Psoas muscle (tissue), 8 donors: Measurements from ENCODE around the gene COL20A1. TPM values are rescaled to one million over a fixed set of nuclear protein-coding genes. Genes with fewer than 3 reads are reported as not detected.

Experiments used
- ATAC-seq, 4 donors: fragments of 200-7000 bp; cut with Tn5 transposase; one replicate each; pipeline ENCODE4 v1.9.1; 2020; ENCODE audit warnings: moderate library complexity in 3 of 4, mild to moderate bottlenecking in 2 of 4
- DNase-seq, 2 donors: peaks; one replicate each; pipeline ENCODE4 v3.0.0-alpha.2; 2020
- H3K27ac ChIP-seq: fragments of 200-600 bp; one replicate; pipeline ENCODE4 v1.8.0; 2022
- H3K27me3 ChIP-seq, 3 donors: fragments of 200-600 bp in 1 of 3; one replicate each; pipeline versions ENCODE4 v1.6.1 to v1.8.0; 2013 to 2022; ENCODE audit warnings: low read length in 2 of 3, mild to moderate bottlenecking in 2 of 3, moderate library complexity in 1 of 3; ENCODE audit not compliant: insufficient read depth in 3 of 3
- H3K36me3 ChIP-seq, 2 donors: fragments of 200-600 bp in 1 of 2; one replicate each; pipeline versions ENCODE4 v1.6.1 to v1.8.0; 2013 to 2022; ENCODE audit warnings: low read depth in 1 of 2, mild to moderate bottlenecking in 1 of 2, moderate library complexity in 1 of 2; ENCODE audit not compliant: insufficient read depth in 1 of 2
- H3K4me1 ChIP-seq: fragments of 200-600 bp; one replicate; pipeline ENCODE4 v1.8.0; 2022
- H3K4me3 ChIP-seq: fragments of 200-600 bp; one replicate; pipeline ENCODE4 v1.8.0; 2022; ENCODE audit warnings: mild to moderate bottlenecking
- H3K9me3 ChIP-seq: fragments of 200-600 bp; one replicate; pipeline ENCODE4 v1.8.0; 2022
- WGBS, 3 donors: extraction: QIAGEN DNeasy Blood & Tissue Kit; methylation state at CpG; one replicate each; pipeline versions ENCODE4 v1.1.6 to v1.1.7; 2013; 5-methylcytosine and 5-hydroxymethylcytosine counted together
- intact Hi-C, 2 donors: fragments of 100-400 bp; cut with DNase I; formaldehyde crosslinking; loops; one replicate each; pipeline versions ENCODE4 v1.11.0 to v1.14.2; 2022
- polyA plus RNA-seq, 3 donors: library from polyadenylated mRNA; stranded (reverse); fragments of 200-250 nt; gene quantifications; one replicate each; pipeline ENCODE4 v1.2.3, GENCODE V29; 2013
- total RNA-seq, 4 donors: library from RNA; stranded (reverse); fragmentation: NEBNext Ultra II Directional in 2 of 4; extraction: Animal tissue kit (Norgen Biotek cat#: 25700) in 2 of 4; gene quantifications; one replicate each; pipeline versions ENCODE4 v1.2.1 to v1.2.4, GENCODE V29; 2021 to 2023
- TF ChIP-seq, protein P1 (sequence below): fragments of 200-600 bp; IDR thresholded peaks from one replicate; pipeline ENCODE4 v1.8.0; 2022; ENCODE audit warnings: antibody characterized with exemption
- donor health status: healthy with polysubstance abuse.
- donor health status: DM: no; HTN: no; CAD: no; lungs with moderate emphysema.
- donor health status: Bipolar disorder and iron deficiency.
- donor health status: healthy.
- donor health status: DM: yes; HTN: yes; CAD: no.
- donor health status: DM: no; HTN: no; CAD: no.
- donor health status: DM: no; HTN: no; CAD: no.
- donor health status: DM: yes; HTN: yes; CAD: no.

Gene COL20A1
- total and polyA plus RNA-seq, 7 donors: 0.08 to 0.09 TPM; not detected in 5

- DNase-seq (no peak), ATAC-seq (no peak)
- Histone ChIP-seq H3K27ac (no peak overlapping the region), H3K36me3 (no peaks in the 10 kb centered on the region), H3K4me3 (no peak overlapping the region), H3K4me1 (peaks cover 6% of the 10 kb centered on the region), H3K27me3 (peaks cover 0 to 72% (median 2%) of the 10 kb centered on the region in 3 donors), H3K9me3 (no peaks in the 10 kb centered on the region)
- 86 to 90% (median 89%) methylated on average over 9 of the region's 9 CpGs for WGBS, 3 donors
- TF ChIP-seq, protein P1, sequence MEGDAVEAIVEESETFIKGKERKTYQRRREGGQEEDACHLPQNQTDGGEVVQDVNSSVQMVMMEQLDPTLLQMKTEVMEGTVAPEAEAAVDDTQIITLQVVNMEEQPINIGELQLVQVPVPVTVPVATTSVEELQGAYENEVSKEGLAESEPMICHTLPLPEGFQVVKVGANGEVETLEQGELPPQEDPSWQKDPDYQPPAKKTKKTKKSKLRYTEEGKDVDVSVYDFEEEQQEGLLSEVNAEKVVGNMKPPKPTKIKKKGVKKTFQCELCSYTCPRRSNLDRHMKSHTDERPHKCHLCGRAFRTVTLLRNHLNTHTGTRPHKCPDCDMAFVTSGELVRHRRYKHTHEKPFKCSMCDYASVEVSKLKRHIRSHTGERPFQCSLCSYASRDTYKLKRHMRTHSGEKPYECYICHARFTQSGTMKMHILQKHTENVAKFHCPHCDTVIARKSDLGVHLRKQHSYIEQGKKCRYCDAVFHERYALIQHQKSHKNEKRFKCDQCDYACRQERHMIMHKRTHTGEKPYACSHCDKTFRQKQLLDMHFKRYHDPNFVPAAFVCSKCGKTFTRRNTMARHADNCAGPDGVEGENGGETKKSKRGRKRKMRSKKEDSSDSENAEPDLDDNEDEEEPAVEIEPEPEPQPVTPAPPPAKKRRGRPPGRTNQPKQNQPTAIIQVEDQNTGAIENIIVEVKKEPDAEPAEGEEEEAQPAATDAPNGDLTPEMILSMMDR: no peak
- intact Hi-C loops: no loop called here
Observed at GRCh38 chr20:63262836-63263235, 30.1 kb upstream of the COL20A1 start.

DNA sequence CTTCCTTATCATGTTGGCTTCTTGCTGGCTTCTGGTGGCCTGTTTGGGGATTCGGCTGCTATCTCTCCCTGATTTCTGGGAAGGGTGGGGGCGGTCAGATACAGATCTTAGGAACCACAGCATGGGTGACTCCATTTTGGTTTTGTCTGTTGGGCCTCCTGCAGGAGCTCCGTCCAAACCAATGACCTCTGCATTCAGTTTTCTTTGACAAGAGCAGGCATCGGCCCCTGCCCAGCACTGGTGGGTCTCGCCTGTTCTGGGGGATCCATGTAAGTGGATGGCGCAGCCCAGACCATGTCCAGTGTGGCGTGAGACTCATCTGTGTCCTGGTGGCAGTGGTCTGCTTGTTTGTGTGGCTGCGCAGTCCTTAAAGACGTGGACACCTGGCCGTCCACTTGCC, 29.0 kb upstream of the COL20A1 start:
- no peak overlapping the region for H3K27ac ChIP-seq
- TF ChIP-seq, protein P1: no peak
- H3K36me3 ChIP-seq: no peaks in the 10 kb centered on the region
- ATAC-seq (no peak), DNase-seq (no peak)
- peaks cover 6% of the 10 kb centered on the region for H3K4me1 ChIP-seq
- 78 to 80% (median 79%) methylated on average over 10 of the region's 10 CpGs for WGBS, 3 donors
- intact Hi-C loops: no loop called here
- H3K9me3 ChIP-seq: no peaks in the 10 kb centered on the region
- peaks cover 0 to 78% (median 2%) of the 10 kb centered on the region in 3 donors for H3K27me3 ChIP-seq
- no peak overlapping the region for H3K4me3 ChIP-seq

DNA sequence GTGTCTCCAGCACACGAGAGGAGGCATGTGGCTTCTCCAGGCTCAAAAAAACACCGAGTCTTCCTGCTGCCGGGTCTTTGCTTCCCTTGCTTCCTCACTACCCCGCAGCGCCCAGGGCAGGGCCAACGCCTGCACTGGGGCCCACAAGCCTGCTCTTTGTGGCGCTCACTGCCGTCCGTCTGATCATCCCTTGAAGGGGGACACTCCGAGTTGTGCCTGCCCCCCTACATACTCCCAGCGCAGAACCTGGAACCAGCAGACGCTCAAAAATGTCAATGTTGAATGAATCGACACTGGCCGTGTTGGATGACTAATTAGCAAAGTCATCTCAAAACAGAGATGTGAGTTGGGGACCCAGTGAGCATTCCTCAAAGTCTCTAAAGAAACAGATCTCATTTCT, 28.5 kb upstream of the COL20A1 start:
- H3K9me3 ChIP-seq: no peaks in the 10 kb centered on the region
- no peak overlapping the region for H3K27ac ChIP-seq
- WGBS, 3 donors: 27 to 50% (median 34%) methylated on average over 14 of the region's 14 CpGs
- DNase-seq (no peak), ATAC-seq (no peak)
- intact Hi-C loops: no loop called here
- peaks cover 6% of the 10 kb centered on the region for H3K4me1 ChIP-seq
- H3K36me3 ChIP-seq: no peaks in the 10 kb centered on the region
- peaks cover 0 to 79% (median 2%) of the 10 kb centered on the region in 3 donors for H3K27me3 ChIP-seq
- TF ChIP-seq, protein P1: no peak
- no peak overlapping the region for H3K4me3 ChIP-seq

DNA sequence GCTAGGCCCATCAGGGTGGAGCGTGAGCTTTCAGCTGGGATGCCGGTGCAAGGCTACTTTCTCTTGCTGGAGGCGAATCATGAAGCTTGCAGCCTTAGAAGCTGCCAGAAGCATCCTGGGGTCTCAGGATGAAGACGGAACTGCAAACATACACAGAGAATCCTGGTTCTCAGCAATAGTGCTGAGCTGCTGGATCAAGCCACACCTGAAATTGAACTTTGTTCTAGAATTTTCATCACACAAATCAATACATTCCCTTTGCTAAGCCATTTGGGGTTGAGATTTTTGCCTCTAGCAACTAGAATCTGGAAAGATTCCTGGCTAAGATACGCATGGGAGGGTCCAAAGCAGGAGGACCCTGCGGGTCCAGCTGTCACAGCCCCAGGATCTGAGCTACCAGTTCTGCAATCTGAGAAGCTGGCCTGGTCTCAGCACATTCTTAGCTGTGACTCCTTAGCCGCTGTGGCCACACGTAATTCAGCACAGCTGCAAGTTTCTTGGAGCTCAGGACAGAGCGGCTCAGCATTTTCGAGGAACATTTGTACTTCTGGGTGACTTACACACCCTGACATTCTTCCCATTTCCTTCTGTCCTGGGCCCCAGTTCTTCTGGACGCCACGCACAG, 27.0 kb upstream of the COL20A1 start:
- peaks cover 0 to 69% (median 2%) of the 10 kb centered on the region in 3 donors for H3K27me3 ChIP-seq
- no peaks in the 10 kb centered on the region for H3K36me3 ChIP-seq
- peaks cover 6% of the 10 kb centered on the region for H3K4me1 ChIP-seq
- DNase-seq (no peak), ATAC-seq (peak; percentile 55 to 88 (median 82))
- H3K9me3 ChIP-seq: no peaks in the 10 kb centered on the region
- no peak overlapping the region for H3K27ac ChIP-seq
- TF ChIP-seq, protein P1: no peak
- intact Hi-C loops: no loop called here
- no peak overlapping the region for H3K4me3 ChIP-seq
- 27 to 34% (median 34%) methylated on average over 12 of the region's 12 CpGs for WGBS, 3 donors

- DNase-seq: no peak
Observed at GRCh38 chr20:63267691-63268090, 25.3 kb upstream of the COL20A1 start.

More at GRCh38 chr20:63267691-63268090, 25.3 kb upstream of the COL20A1 start:
- no peak for ATAC-seq
- TF ChIP-seq, protein P1: no peak
- Histone ChIP-seq H3K4me1 (peaks cover 11% of the 10 kb centered on the region), H3K4me3 (no peak overlapping the region), H3K36me3 (no peaks in the 10 kb centered on the region), H3K9me3 (no peaks in the 10 kb centered on the region), H3K27ac (no peak overlapping the region), H3K27me3 (peaks cover 0 to 64% (median 2%) of the 10 kb centered on the region in 3 donors)
- 25 to 33% (median 31%) methylated on average over 9 of the region's 9 CpGs for WGBS, 3 donors
- intact Hi-C loops: no loop called here
